Measurements from ENCODE around the gene WEE1. TPM values are rescaled to one million over a fixed set of nuclear protein-coding genes. Genes with fewer than 3 reads are reported as not detected.
"Not testable (repeated sequence)": the region's sequence is repeated elsewhere in the genome, so short reads cannot be mapped to it uniquely, and the experiment has no call there.

Gene WEE1
- total RNA-seq, 1 donor from 2014 or later, result 50.7 TPM

DNA sequence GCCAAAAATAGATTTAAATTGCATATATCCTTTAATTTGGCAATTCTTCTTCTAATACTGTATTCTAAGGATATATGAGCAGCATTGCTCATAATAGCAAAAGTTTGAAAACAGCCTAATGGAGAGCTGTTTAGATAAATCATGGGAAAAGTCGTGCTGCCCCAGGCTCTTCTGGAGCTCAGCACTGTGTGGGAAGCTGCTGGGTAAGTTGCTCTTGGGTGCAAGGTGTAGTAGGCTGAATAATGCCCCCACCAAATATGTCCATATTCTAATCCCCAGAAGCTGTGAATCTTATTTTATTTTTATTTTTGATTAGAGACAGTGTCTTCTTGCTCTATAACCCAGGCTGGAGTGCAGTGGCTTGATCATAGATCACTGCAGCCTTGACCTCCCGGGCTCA, 34.9 kb upstream of the WEE1 start:
- Histone ChIP-seq H3K79me2 (ENCODE audit: insufficient read depth, low read length) (no peaks in the 10 kb centered on the region), H3K9ac (ENCODE audit: low read length) (no peak overlapping the region), H3K9me3 (ENCODE audit: insufficient read depth, low read depth, low read length) (no peaks in the 10 kb centered on the region), H3K36me3 (ENCODE audit: insufficient read depth, low read length) (no peaks in the 10 kb centered on the region), H3K27me3 (ENCODE audit: insufficient read depth, low read length) (no peaks in the 10 kb centered on the region), H2AFZ (ENCODE audit: low read depth, low read length) (no peak overlapping the region), H3K27ac (ENCODE audit: low read depth, low read length) (no peak overlapping the region), H4K20me1 (ENCODE audit: insufficient read depth, low read length) (no peaks in the 10 kb centered on the region), H3K4me3 (ENCODE audit: insufficient read depth, low read depth, low read length) (no peak overlapping the region), H3K4me2 (ENCODE audit: low read length) (no peak overlapping the region), H3K4me1 (ENCODE audit: insufficient read depth, low read length) (peaks cover 9% of the 10 kb centered on the region)
- no peak overlapping the region for H3K27ac Mint-ChIP-seq (ENCODE audit: unreplicated experiment)
- H3K27me3 Mint-ChIP-seq (ENCODE audit: low read depth, unreplicated experiment), result no peaks in the 10 kb centered on the region
- no peak overlapping the region for H3K4me3 Mint-ChIP-seq (ENCODE audit: unreplicated experiment)
- no peaks in the 10 kb centered on the region for H3K9me3 Mint-ChIP-seq (ENCODE audit: unreplicated experiment)
- DNase-seq (ENCODE audit: low read depth), result no peak
- no peaks in the 10 kb centered on the region for H3K36me3 Mint-ChIP-seq (ENCODE audit: low read depth, unreplicated experiment)
- H3K4me1 Mint-ChIP-seq (ENCODE audit: low read depth, unreplicated experiment), result peaks cover 9% of the 10 kb centered on the region
- no peak for FAIRE-seq
- TF ChIP-seq EZH2 (IDR thresholded peaks at IDR 0.05; ENCODE audit: insufficient read depth, low read length), result no peak
- TF ChIP-seq, protein P1, sequence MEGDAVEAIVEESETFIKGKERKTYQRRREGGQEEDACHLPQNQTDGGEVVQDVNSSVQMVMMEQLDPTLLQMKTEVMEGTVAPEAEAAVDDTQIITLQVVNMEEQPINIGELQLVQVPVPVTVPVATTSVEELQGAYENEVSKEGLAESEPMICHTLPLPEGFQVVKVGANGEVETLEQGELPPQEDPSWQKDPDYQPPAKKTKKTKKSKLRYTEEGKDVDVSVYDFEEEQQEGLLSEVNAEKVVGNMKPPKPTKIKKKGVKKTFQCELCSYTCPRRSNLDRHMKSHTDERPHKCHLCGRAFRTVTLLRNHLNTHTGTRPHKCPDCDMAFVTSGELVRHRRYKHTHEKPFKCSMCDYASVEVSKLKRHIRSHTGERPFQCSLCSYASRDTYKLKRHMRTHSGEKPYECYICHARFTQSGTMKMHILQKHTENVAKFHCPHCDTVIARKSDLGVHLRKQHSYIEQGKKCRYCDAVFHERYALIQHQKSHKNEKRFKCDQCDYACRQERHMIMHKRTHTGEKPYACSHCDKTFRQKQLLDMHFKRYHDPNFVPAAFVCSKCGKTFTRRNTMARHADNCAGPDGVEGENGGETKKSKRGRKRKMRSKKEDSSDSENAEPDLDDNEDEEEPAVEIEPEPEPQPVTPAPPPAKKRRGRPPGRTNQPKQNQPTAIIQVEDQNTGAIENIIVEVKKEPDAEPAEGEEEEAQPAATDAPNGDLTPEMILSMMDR (IDR thresholded peaks at IDR 0.05; ENCODE audit: insufficient read depth, low read depth, low read length), result no peak

- not testable (repeated sequence) for H3K4me3 ChIP-seq (ENCODE audit: insufficient read depth, low read depth, low read length); H3K4me1 ChIP-seq (ENCODE audit: insufficient read depth, low read length); DNase-seq (ENCODE audit: low read depth); H3K36me3 ChIP-seq (ENCODE audit: insufficient read depth, low read length); H2AFZ ChIP-seq (ENCODE audit: low read depth, low read length); H3K9ac ChIP-seq (ENCODE audit: low read length); H3K79me2 ChIP-seq (ENCODE audit: insufficient read depth, low read length); FAIRE-seq; H3K9me3 ChIP-seq (ENCODE audit: insufficient read depth, low read depth, low read length); H3K27me3 Mint-ChIP-seq (ENCODE audit: low read depth, unreplicated experiment); H3K27ac ChIP-seq (ENCODE audit: low read depth, low read length); H3K4me1 Mint-ChIP-seq (ENCODE audit: low read depth, unreplicated experiment); H3K4me2 ChIP-seq (ENCODE audit: low read length); H3K4me3 Mint-ChIP-seq (ENCODE audit: unreplicated experiment); H4K20me1 ChIP-seq (ENCODE audit: insufficient read depth, low read length); H3K27ac Mint-ChIP-seq (ENCODE audit: unreplicated experiment); H3K27me3 ChIP-seq (ENCODE audit: insufficient read depth, low read length)
- peaks cover 10% of the 10 kb centered on the region for H3K9me3 Mint-ChIP-seq (ENCODE audit: unreplicated experiment)
- H3K36me3 Mint-ChIP-seq (ENCODE audit: low read depth, unreplicated experiment), result peaks cover 12% of the 10 kb centered on the region
These were observed 24.3 kb upstream of the WEE1 start for GRCh38 chr11:9549216-9549615.

DNA sequence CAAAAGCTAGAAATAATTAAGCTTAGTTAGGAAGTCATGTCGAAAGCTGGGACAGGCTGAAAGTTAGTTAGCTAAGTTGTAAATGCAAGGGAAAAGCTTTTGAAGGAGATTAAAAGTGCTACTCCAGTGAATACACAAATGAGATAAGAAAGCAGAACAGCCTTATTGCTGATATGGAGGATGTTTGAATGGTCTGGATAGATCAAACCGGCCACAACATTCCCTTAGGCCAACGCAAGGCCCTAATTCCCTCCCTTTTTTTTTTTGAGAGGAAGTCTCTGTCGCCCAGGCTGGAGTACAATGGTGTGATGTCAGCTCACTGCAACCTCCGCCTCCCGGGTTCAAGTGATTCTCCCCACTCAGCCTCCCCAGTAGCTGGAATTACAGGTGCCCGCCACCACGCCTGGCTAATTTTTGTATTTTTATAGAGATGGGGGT, 23.3 kb upstream of the WEE1 start:
- FAIRE-seq (no peak), DNase-seq (ENCODE audit: low read depth) (no peak)
- H3K9me3 ChIP-seq (ENCODE audit: insufficient read depth, low read depth, low read length), result no peaks in the 10 kb centered on the region
- no peak overlapping the region for H3K4me3 ChIP-seq (ENCODE audit: insufficient read depth, low read depth, low read length)
- H3K4me2 ChIP-seq (ENCODE audit: low read length), result no peak overlapping the region
- H3K9ac ChIP-seq (ENCODE audit: low read length), result no peak overlapping the region
- no peaks in the 10 kb centered on the region for H4K20me1 ChIP-seq (ENCODE audit: insufficient read depth, low read length)
- H3K27ac ChIP-seq (ENCODE audit: low read depth, low read length), result no peak overlapping the region
- no peaks in the 10 kb centered on the region for H3K4me1 ChIP-seq (ENCODE audit: insufficient read depth, low read length)
- H2AFZ ChIP-seq (ENCODE audit: low read depth, low read length), result no peak overlapping the region
- TF ChIP-seq, protein P1 (IDR thresholded peaks at IDR 0.05; ENCODE audit: insufficient read depth, low read depth, low read length), result no peak
- no peak for TF ChIP-seq EZH2 (IDR thresholded peaks at IDR 0.05; ENCODE audit: insufficient read depth, low read length)
- Mint-ChIP-seq H3K27me3 (ENCODE audit: low read depth, unreplicated experiment) (no peaks in the 10 kb centered on the region), H3K4me1 (ENCODE audit: low read depth, unreplicated experiment) (no peaks in the 10 kb centered on the region), H3K27ac (ENCODE audit: unreplicated experiment) (no peak overlapping the region), H3K9me3 (ENCODE audit: unreplicated experiment) (peaks cover 5% of the 10 kb centered on the region), H3K4me3 (ENCODE audit: unreplicated experiment) (no peak overlapping the region), H3K36me3 (ENCODE audit: low read depth, unreplicated experiment) (peaks cover 12% of the 10 kb centered on the region)
- no peaks in the 10 kb centered on the region for H3K36me3 ChIP-seq (ENCODE audit: insufficient read depth, low read length)
- H3K79me2 ChIP-seq (ENCODE audit: insufficient read depth, low read length), result no peaks in the 10 kb centered on the region
- H3K27me3 ChIP-seq (ENCODE audit: insufficient read depth, low read length), result no peaks in the 10 kb centered on the region
